Stimulated activated CD8-positive, alpha-beta memory T cell treated with anti-CD3 and anti-CD28 coated beads, Interleukin-15, amount 100 ng/mL, for 1 hour (primary cell): ENCODE data around the gene TTC7B.

Experiments used
- DNase-seq: peaks from one replicate; pipeline ENCODE4 v3.0.0-alpha.2; 2020; ENCODE audit warnings: low read depth

The TTC7B gene

GRCh38 chr14:90616313-90616712 lies 199.9 kb downstream of the TTC7B start:
- DNase-seq: no peak

GRCh38 chr14:90615517-90616060 lies 200.6 kb downstream of the TTC7B start:
- no peak for DNase-seq

- DNase-seq: no peak
Observed at GRCh38 chr14:90614696-90615516, 201.3 kb downstream of the TTC7B start.

GRCh38 chr14:90613997-90614396 lies 202.2 kb downstream of the TTC7B start:
- DNase-seq: no peak

GRCh38 chr14:90613453-90613852 lies 202.8 kb downstream of the TTC7B start:
- no peak for DNase-seq

- DNase-seq: no peak
Observed at GRCh38 chr14:90612801-90613200, 203.4 kb downstream of the TTC7B start.

- no peak for DNase-seq
Observed at GRCh38 chr14:90611936-90612335, 204.3 kb downstream of the TTC7B start.

- no peak for DNase-seq
Observed at GRCh38 chr14:90611501-90611900, 204.7 kb downstream of the TTC7B start.

GRCh38 chr14:90610346-90611040 lies 205.7 kb downstream of the TTC7B start:
- DNase-seq: no peak

- no peak for DNase-seq
Observed at GRCh38 chr14:90609376-90609775, 206.9 kb downstream of the TTC7B start.

- no peak for DNase-seq
Observed at GRCh38 chr14:90608929-90609341, 207.3 kb downstream of the TTC7B start.

GRCh38 chr14:90608281-90608680 lies 207.9 kb downstream of the TTC7B start:
- DNase-seq: no peak

GRCh38 chr14:90607141-90607540 lies 209.1 kb downstream of the TTC7B start:
- no peak for DNase-seq

- DNase-seq: no peak
Observed at GRCh38 chr14:90606434-90606833, 209.8 kb downstream of the TTC7B start.

GRCh38 chr14:90605430-90605829 lies 210.8 kb downstream of the TTC7B start:
- DNase-seq: no peak

GRCh38 chr14:90604356-90604755 lies 211.9 kb downstream of the TTC7B start:
- DNase-seq: no peak

GRCh38 chr14:90603841-90604240 lies 212.4 kb downstream of the TTC7B start:
- DNase-seq: no peak

- no peak for DNase-seq
Observed at GRCh38 chr14:90603336-90603735, 212.9 kb downstream of the TTC7B start.

- DNase-seq: no peak
Observed at GRCh38 chr14:90602088-90602687, 214.0 kb downstream of the TTC7B start.

- DNase-seq: no peak
Observed at GRCh38 chr14:90601563-90601962, 214.7 kb downstream of the TTC7B start.

GRCh38 chr14:90600619-90601018 lies 215.6 kb downstream of the TTC7B start:
- DNase-seq: no peak

- DNase-seq: no peak
Observed at GRCh38 chr14:90599748-90600507, 216.3 kb downstream of the TTC7B start.
